ENCODE data around the gene EXOC3L2. TPM values are rescaled to one million over a fixed set of nuclear protein-coding genes. Genes with fewer than 3 reads are reported as not detected.

EXOC3L2 gene
- total RNA-seq, 1 experiment from 2014 or later: not detected

DNA sequence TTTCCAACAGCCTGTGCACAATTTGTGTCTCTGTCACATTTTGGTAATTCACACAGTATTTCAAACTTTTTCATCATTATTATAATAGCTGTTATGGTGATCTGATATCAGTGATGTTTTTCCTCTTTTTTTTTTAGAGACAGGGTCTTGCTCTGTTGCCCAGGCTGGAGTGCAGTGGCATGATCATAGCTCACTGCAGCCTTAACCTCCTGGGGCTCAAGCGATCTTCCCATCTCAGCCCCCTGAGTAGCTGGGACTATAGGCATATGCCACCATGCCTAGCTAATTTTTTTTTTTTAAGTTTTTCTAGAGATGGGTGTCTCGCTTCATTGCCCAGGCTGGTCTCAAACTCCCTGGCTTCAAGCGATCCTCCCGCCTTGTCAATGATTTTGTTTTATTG, 11.6 kb upstream of the EXOC3L2 start:
- H3K9me2 ChIP-seq (replicated peaks; ENCODE audit: low read length): no peaks in the 10 kb centered on the region
- no peak overlapping the region for H3K9ac ChIP-seq (ENCODE audit: low read length)
- DNase-seq (no peak), ATAC-seq (no peak)
- H3K79me2 ChIP-seq (ENCODE audit: low read length): peaks cover 28% of the 10 kb centered on the region
- H3K36me3 ChIP-seq (ENCODE audit: low read depth, low read length): no peaks in the 10 kb centered on the region
- no peak for TF ChIP-seq EZH2phosphoT487 (IDR thresholded peaks at IDR 0.05; ENCODE audit: borderline replicate concordance, low read length)
- TF ChIP-seq EZH2 (IDR thresholded peaks at IDR 0.05; ENCODE audit: low read length, unreplicated experiment): no peak
- TF ChIP-seq, protein P1, sequence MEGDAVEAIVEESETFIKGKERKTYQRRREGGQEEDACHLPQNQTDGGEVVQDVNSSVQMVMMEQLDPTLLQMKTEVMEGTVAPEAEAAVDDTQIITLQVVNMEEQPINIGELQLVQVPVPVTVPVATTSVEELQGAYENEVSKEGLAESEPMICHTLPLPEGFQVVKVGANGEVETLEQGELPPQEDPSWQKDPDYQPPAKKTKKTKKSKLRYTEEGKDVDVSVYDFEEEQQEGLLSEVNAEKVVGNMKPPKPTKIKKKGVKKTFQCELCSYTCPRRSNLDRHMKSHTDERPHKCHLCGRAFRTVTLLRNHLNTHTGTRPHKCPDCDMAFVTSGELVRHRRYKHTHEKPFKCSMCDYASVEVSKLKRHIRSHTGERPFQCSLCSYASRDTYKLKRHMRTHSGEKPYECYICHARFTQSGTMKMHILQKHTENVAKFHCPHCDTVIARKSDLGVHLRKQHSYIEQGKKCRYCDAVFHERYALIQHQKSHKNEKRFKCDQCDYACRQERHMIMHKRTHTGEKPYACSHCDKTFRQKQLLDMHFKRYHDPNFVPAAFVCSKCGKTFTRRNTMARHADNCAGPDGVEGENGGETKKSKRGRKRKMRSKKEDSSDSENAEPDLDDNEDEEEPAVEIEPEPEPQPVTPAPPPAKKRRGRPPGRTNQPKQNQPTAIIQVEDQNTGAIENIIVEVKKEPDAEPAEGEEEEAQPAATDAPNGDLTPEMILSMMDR (conservative IDR thresholded peaks at IDR 0.05; ENCODE audit: low read depth, low read length): no peak
- no TSS peak for BruUV-seq (replicated peaks)
- H3K4me2 ChIP-seq (ENCODE audit: low read length): no peak overlapping the region
- ChIA-PET POLR2A (ENCODE audit: unreplicated experiment) (no interaction called here), CTCF (no interaction called here)
- 0 out of 2 replicates have a peak, but pooled peaks cover 3% of the 10 kb centered on the region for H3K4me1 ChIP-seq (ENCODE audit: insufficient read depth, low read length)
- H3K4me3 ChIP-seq (ENCODE audit: low read length): no peak overlapping the region
- no peaks in the 10 kb centered on the region for H3K27me3 ChIP-seq (ENCODE audit: low read length)
- H3K27ac ChIP-seq (ENCODE audit: low read length): no peak overlapping the region
- H3F3A ChIP-seq (ENCODE audit: low read length, unreplicated experiment): no peaks in the 10 kb centered on the region
- no peak overlapping the region for H2AFZ ChIP-seq (ENCODE audit: low read length)
- H3K9me3 ChIP-seq (ENCODE audit: low read length): no peaks in the 10 kb centered on the region
- no peaks in the 10 kb centered on the region for H4K20me1 ChIP-seq (ENCODE audit: low read length)
- intact Hi-C loops (cut with micrococcal nuclease): loop anchor here (10.0 kb wide), 1 partner anchor 242 kb away; no protein-coding TSS in a partner anchor

DNA sequence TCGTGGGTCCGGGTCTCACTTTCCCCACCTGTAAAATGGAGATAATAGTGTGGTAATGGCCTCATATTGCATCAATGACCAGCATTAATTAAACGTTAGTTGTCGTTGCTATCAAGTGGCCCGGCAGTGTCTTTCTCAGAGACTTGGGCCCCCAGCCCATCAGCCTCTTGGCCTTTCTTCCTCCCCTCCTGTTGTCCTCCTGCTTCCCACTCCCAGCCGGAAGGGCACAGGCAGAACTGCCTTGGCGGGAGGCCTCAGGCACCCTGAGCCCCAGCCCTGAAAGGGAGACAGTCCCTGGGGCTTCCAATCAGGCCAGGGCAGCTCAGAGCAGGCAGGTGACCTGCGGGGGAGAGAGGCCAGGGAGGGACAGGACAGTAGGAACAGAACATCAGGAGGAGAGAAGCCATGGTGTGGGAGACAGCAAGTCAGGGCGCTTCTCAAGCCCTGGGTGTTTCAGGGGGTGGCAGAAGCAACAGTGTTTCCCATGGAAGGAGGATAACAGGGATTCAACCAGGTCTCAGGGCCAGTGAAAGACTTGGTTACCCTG, 10.5 kb upstream of the EXOC3L2 start:
- no TSS peak for BruUV-seq (replicated peaks)

More for the DNA sequence above, 10.5 kb upstream of the EXOC3L2 start:
- ChIA-PET CTCF (no interaction called here), POLR2A (ENCODE audit: unreplicated experiment) (no interaction called here)
- Histone ChIP-seq H3K9ac (ENCODE audit: low read length) (no peak overlapping the region), H3F3A (ENCODE audit: low read length, unreplicated experiment) (no peaks in the 10 kb centered on the region), H3K4me3 (ENCODE audit: low read length) (no peak overlapping the region), H3K9me2 (replicated peaks; ENCODE audit: low read length) (no peaks in the 10 kb centered on the region), H3K9me3 (ENCODE audit: low read length) (no peaks in the 10 kb centered on the region), H3K4me2 (ENCODE audit: low read length) (no peak overlapping the region), H2AFZ (ENCODE audit: low read length) (no peak overlapping the region), H3K4me1 (ENCODE audit: insufficient read depth, low read length) (0 out of 2 replicates have a peak, but pooled peaks cover 4% of the 10 kb centered on the region), H4K20me1 (ENCODE audit: low read length) (no peaks in the 10 kb centered on the region), H3K27me3 (ENCODE audit: low read length) (no peaks in the 10 kb centered on the region), H3K36me3 (ENCODE audit: low read depth, low read length) (no peaks in the 10 kb centered on the region), H3K27ac (ENCODE audit: low read length) (no peak overlapping the region), H3K79me2 (ENCODE audit: low read length) (peaks cover 32% of the 10 kb centered on the region)
- intact Hi-C loops (cut with micrococcal nuclease): loop anchor here (10.0 kb wide), 1 partner anchor 241 kb away; no protein-coding TSS in a partner anchor
- TF ChIP-seq EZH2phosphoT487 (IDR thresholded peaks at IDR 0.05; ENCODE audit: borderline replicate concordance, low read length): no peak
- TF ChIP-seq, protein P1 (conservative IDR thresholded peaks at IDR 0.05; ENCODE audit: low read depth, low read length): no peak
- no peak for TF ChIP-seq EZH2 (IDR thresholded peaks at IDR 0.05; ENCODE audit: low read length, unreplicated experiment)
- no peak for DNase-seq
- ATAC-seq: no peak
